Stromal cell of bone marrow (primary cell): ENCODE data around the gene CYP8B1.

Experiments used
- DNase-seq: peaks from one replicate; pipeline ENCODE4 v3.0.0-alpha.2; 2012; ENCODE audit warnings: low read depth

The CYP8B1 gene, protein sequence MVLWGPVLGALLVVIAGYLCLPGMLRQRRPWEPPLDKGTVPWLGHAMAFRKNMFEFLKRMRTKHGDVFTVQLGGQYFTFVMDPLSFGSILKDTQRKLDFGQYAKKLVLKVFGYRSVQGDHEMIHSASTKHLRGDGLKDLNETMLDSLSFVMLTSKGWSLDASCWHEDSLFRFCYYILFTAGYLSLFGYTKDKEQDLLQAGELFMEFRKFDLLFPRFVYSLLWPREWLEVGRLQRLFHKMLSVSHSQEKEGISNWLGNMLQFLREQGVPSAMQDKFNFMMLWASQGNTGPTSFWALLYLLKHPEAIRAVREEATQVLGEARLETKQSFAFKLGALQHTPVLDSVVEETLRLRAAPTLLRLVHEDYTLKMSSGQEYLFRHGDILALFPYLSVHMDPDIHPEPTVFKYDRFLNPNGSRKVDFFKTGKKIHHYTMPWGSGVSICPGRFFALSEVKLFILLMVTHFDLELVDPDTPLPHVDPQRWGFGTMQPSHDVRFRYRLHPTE

DNA sequence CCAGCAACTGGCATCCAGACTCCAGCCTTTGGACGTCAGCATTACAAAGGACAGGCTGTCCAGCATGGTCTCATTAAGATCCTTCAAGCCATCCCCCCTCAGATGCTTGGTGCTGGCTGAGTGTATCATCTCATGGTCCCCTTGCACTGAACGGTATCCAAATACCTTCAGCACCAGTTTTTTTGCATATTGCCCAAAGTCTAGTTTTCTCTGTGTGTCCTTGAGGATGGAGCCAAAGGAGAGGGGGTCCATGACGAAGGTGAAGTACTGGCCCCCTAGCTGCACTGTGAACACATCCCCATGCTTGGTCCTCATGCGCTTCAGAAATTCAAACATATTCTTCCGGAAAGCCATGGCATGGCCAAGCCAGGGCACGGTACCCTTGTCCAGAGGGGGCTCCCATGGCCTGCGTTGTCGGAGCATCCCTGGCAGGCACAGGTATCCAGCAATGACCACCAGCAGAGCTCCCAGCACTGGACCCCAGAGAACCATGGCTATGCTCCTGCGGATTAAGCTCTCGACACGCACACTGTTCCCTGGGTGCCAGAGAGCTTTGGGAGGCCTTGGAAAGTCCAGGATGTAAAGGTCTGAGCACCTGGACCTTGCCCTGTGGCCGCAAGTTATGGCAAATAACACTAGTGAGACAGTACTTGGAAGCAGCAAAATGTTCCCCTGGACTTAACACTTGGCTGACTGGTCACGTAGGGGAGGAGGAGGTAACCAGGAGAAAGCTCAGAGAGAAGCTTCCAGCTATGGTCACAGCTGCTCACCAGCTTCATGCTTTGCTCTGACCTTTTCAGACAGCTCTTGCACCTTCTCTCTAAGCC, at the start of gene CYP8B1:
TSS of gene CYP8B1 (minus strand) at position 555 of the 827 bp plus-strand sequence. CDS start at position 492, 63 bp downstream.
- no peak for DNase-seq

DNA sequence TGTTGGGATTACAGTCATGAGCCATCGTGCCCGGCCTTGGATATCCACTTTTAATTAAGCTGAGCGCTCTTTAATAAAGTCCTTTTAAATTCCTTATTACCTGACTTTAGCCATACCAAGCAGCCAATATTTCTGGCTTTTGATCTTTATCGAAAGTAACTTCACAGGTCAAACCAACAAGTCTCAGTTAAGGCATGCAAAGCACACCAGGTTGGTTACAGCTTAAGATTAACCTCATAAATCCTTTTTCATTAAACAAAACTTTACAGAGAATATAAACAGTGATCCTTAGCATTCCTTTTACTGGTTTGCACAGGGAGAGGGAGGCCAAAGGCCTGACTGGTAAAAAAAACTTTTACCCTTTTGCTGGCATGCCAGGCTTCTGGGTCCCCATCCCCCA, 47.9 kb upstream of the CYP8B1 start:
- DNase-seq, result no peak

DNA sequence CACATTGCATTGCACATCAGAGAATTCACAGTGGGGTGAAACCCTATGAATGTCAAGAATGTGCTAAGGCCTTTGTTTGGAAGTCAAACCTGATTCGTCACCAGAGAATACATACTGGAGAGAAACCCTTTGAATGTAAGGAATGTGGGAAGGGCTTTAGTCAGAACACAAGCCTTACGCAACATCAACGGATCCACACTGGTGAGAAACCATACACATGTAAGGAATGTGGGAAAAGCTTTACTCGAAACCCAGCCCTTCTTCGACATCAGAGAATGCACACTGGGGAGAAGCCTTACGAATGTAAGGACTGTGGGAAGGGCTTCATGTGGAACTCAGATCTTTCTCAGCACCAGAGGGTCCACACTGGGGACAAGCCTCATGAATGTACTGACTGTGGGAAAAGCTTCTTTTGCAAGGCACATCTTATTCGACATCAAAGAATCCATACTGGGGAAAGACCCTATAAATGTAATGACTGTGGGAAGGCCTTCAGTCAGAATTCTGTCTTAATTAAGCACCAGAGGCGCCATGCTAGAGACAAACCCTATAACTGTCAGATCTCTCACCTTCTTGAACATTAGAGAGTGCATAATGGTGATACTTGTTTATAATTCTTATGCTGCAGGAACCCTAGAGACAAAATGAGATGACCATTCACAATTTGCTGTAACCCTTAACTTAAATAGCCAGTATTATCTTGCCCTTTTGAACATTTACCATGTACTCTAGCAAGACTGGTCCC, 39.3 kb upstream of the CYP8B1 start:
- no peak for DNase-seq

DNA sequence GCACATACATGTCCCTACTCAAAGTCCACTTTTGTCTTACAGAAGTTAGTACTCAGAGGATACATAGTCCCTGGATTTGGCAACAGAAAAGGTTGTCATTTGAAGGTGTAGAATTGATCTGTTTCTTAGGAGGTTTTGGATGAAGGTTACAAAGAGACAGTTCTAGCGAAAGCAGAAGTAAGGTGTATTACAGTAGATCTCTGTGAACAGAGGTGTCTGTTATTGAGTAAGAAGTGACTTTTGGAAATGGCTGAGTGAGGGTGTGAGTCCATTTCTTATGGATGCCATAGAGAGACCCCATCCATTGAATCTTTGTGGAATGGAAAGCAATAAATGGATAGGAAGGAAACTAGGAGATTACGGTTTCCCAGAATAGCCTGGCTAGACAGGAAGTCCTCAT, 35.9 kb upstream of the CYP8B1 start:
- no peak for DNase-seq

DNA sequence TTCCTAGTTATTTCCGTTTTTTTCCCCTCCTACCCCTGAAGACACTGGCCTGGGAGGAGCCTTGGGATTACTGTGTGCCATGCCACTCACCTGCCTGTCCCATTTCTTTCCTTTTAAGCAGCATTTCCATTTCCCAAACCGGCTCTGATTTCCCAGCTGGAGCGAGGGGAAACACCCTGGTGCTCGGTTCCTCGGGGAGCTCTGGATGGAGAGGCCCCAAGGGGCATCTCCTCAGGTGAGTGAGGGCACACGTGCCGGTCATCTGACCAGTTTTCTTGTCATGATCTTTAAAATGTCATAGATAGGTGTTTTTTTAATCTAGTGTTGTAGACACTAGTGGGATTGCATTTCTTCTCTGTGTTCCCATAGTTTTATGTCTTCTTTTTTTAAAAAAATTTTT, 33.0 kb upstream of the CYP8B1 start:
- no peak for DNase-seq

DNA sequence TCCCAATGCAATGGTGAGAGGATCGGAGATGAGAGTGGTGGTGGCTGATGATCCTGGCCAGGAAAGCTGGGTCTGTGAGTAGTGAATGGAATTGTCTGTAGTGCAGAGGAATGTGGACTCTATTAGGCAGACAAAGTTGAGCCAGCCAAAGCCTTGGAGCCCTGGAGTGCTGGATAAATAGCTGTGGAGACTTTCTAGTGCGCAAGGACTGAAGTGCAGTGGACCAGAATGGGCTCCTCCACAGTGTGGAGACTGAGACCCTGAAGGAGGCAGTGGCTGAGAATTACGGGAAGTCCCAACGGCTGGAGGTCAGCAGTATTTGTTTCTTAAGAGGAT, 31.1 kb upstream of the CYP8B1 start:
- no peak for DNase-seq

DNA sequence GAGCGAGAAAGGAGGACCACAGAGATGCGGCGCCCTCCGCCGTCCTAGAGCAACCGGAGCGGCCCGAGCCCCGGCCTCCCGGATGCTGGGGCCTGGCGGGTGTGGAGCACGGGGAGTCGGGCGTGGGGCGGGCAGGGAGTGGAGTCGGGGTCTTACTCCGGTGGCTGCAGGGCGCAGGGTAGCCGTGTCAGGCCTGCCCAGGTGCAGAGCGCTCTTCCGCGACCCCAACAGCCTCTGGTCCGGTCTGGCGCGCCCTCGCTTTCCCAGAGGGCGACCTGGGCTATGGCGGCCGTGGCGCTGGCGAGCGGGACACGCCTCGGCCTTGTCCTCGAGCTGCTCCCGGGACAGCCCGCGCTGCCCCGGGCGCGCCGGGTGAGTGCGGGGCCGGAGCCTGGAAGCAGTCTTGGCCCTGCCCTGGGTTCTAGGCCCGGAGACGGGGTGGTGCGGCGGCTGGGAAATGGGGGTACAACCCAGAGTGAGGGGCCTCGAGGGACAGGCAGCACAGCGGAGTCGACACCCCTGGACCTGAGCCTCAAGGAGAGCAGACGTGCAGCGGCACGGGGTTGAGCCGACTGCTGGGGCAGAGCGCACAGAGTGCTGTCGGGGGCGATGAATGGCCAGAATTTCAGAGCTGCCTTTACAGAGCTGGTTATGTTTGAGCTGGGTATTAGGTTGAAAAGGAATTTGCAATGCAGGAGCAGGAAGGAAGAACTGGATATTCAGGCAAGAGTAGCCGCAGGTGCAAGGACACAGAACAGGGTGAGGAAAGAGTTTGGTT, 30.6 kb upstream of the CYP8B1 start, which contains the start of gene ZNF662:
TSS of gene ZNF662 (plus strand) at position 73 of the 778 bp plus-strand sequence. CDS start 1,973 bp downstream, outside the sequence.
- DNase-seq, result peak; percentile 14

DNA sequence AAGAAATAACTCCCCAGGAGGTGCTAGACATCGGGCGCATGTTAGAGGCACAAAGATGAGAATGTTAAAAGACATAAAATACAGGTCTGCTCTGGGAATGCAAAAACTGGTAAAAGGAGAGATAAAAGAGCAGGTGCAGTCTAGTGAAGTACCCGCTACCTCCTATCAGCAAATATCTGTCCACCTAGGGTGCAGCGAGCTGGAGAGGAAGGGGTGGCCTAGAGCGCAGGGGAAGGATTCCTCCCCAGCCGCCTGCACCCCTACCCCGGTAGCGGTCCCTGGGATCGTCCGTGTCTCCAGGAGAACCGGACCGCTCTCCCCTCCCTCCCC, 30.0 kb upstream of the CYP8B1 start:
- DNase-seq, result no peak

DNA sequence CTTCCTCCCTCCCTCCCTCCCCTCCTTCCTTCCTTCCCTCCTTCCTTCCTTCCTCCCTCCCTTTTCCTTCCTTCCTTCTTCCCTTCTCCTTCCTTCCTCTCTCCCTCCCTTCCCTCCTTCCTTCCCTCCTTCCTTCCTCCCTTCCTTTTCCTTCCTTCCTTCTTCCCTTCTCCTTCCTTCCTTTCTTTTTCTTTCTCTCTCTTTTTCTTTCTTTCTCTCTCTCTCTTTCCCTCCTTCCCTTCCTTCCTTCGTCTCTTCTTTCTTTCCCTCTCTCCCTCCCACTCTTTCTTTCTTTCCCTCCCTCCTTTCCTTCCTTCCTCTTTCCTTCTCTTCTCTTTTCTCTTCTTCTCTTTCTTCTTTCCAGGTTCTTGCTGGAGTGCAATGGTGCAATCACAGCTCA, 28.4 kb upstream of the CYP8B1 start:
- DNase-seq, result no peak

DNA sequence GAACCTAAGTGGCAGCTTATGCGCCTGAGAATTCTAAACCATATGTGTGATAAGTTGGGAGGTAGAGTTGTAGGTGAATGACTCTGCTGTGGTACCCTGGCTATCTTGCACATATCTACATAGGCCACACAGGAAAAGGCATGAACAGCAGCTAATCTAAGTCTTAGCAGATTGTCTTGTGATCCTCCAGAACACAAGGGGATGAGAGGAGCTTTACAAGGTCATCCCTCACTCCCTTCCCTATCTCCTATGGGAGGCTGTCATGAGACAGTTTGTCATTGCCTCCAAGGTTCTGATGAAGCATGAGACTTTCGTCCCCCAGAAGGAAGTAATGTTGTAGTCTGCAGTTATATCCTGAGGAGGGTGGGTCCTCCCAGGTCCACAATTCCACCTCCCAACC, 26.6 kb upstream of the CYP8B1 start:
- no peak for DNase-seq

DNA sequence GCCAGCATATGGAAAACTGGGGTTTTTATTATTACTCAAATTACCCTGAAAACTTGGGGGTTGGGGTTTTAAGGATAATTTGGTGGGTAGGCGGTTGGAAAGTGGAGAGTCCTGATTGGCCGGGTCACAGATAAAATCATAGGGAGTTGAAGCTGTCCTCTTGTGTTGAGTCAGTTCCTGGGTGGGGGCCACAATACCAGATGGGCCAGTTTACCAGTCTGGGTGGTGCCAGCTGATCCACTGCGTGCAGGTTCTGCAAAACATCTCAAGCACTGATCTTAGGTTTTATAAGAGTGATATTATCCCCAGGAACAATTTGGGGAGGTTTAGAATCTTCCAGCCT, 25.4 kb upstream of the CYP8B1 start:
- no peak for DNase-seq

DNA sequence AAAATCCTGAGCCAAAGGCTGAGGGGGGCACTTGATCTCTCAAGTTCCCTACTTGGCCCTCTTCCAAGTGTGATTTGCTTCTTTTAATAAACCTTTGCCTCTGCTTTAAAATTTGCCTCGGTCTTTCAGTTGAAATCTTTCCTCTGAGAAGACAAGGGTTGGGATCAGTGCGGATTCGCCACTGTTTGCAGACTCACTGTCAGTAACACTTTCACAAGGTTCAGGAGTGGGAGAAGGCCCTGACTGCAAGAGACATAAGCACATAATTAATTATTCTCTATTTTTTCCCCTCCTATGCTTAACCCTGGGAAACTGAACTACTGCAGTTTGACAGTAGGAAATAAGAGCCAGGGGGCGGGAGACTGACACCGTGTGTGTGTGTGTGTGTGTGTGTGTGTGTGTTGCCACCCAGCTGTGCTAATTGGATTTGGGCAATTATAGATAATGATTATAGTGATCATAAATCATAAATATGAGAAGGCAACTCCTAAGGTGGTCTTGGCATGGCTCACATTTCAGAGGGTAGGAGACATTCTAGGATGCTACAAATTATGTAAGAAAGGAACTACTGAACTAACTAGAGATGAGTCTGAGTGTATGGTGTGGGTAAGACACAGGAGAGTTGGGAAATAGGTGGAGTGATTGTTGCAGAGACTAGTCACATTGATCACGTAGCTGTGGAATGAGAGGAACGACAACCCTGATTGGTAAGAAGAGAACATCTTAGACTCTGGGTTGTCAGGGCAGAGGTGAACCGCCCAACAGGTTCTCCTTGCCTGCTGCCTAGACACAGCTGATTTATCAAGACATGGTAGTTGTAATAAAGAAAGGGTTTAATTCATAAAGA, 24.8 kb upstream of the CYP8B1 start:
- DNase-seq, result no peak

DNA sequence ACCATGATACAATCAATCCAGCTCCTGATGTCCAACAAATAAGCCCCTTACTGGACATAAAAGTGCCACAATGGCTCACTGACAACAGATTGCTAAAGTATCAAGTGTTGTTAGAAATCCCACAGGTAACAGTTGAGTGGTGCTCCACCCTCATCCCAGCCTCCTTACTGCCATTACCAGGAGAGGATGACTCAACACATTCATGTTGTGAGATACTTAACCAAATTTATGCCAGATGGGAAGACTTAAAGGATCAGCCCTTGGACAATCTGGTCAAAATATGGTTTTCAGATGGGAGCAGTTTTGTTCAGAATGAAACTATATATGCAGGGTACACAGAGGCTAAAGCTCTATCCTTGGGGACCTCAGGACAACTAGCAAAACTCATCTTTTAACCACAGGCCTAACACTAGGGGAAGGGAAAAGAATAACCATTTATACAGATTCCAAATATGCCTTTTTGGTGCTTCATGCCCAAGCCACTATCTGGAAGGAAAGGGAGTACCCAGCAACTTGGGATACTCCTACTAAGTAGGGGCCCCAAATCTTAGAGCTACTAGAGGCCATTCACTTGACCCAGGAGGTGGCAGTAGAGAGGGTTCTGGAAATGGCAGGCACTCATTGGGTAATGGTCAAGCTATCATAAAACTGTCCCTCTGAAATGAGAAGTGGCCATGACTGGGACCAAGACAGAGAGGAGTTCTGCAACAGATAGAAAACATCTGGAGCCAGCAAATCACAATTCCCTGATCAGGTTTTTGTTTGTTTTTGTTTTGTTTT, 23.4 kb upstream of the CYP8B1 start:
- no peak for DNase-seq

DNA sequence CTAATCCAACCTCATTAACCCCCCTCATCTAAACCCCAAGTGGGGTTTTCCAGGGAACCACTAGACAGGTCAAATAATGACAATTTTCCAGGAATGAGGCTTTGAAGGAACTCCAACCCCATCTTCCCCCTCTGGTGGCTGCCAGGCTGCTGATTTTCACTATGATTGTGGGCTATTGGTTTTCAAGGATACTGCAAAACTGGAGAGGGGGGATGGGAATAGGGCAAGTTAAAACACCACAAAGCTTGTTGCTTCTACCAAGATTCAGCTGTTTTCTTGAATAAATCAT, 19.8 kb upstream of the CYP8B1 start:
- DNase-seq, result no peak

DNA sequence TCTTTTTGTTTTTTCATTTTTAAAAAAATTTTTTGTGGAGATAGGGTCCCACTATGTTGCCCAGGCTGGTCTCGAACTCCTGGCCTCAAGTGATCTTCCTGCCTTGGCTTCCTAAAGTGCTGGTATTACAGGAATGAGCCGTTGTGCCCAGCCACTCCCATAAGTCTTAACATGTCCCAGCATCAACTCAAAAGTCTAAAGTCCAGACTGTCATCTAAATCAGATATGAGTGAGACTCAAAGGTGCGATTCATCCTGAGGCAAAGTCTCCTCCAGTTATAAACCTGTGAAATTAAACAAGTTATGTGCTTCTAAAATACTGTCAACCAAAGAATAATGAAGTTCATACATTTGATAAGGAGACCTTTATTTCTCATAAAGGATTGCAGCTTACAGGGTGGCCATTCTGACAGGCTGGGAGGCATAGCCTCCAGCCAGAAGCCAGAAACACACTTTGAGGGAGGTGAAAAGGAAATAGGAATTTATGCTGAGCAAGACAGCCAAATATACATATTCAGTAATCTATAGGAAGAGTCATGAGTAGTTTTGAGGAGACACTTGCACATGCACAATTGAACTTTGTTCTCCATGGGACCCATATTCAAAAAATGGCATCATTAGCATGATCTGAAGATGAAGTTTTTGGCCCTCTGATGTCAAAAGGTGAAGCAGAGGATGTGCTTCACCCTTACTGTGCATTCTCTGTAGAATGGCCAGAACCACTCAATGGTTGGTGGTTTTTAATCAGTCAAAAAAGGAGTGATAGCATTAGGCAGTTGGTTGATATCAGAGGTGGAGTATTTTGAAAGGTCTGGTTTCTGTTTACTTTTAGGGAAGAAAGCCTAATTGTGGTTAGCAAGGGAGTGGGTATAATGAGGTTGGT, 19.3 kb upstream of the CYP8B1 start:
- no peak for DNase-seq

DNA sequence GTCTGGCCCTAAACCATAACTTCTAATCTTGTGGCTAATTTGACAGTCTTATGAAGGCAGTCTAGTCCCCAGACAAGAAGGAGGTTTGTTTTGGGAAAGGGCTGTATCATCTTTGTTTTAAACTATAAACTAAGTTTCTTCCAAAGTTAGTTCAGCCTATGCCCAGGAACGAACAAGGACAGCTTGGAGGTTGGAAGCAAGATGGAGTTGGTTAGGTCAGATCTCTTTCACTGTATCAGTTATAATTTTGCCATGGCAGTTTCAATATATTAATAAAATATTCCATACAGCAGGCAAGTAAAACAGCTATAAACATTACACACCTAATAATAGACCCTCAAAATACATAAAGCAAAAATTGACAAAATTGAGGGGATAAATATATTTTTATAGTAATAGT, 17.1 kb upstream of the CYP8B1 start:
- DNase-seq, result no peak

DNA sequence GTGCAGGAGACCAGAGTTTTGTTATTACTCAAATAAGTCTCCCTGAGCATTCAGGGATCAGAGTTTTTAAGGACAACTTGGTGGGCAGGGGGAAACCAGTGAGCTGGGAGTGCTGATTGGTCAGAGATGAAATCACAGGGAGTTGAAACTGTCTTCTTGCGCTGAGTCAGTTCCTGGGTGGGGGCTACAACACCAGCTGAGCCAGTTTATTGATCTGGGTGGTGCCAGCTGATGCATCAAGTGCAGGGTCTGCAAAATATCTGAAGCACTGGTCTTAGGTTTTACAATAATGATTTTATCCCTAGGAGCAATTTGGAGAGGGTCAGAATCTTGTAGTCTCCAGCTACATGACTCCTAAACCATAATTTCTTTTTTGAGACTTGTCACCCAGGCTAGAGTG, 16.5 kb upstream of the CYP8B1 start:
- no peak for DNase-seq

DNA sequence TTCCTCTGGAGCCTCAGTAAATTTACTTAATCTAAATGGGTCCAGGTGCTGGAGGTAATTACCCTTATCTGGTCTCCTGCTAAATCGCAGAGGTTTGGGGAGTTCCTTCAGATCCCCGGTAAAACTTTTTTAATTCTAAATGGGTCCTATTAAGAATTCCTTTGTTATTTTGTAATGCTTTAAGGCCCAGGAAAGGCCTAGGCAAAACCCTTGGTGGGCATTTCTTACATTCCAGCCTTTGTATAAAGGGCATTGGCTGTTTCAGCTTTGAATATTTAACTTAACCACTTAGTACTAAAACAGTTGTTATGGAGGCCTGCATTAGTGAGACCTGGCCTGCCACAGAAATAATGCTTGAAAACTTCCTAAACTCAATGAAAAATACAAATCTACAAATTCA, 15.4 kb upstream of the CYP8B1 start:
- no peak for DNase-seq

DNA sequence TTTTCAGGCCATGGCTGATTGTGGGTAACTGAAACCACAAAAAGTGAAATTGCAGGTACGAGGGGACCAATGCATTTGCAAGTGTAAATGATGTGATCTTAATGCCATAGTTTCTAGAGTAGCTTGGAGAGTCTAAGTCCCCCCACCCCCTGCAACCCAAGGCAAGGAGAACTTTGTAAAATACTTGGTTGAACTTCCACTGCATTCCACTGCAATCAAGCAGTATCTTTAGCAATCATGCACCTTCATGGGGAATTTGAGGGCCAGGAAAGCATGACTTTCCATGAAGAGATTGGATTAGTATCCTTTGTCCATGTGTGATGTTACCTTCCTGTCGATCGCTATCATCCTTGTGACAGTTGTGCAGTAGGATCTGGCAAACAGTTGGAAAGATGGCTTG, 11.4 kb upstream of the CYP8B1 start:
- no peak for DNase-seq
